GM21526 (cell line): ENCODE results near the gene SLC25A10.
"Not testable (repeated sequence)": the region's sequence is repeated elsewhere in the genome, so short reads cannot be mapped to it uniquely, and the experiment has no call there.

Experiments
- ATAC-seq: cut with Tn5 transposase; IDR thresholded peaks from one replicate; pipeline ENCODE4 v1.9.1; 2021; ENCODE audit warnings: moderate library complexity; ENCODE audit not compliant: unreplicated experiment, low FRiP score

Gene SLC25A10, protein sequence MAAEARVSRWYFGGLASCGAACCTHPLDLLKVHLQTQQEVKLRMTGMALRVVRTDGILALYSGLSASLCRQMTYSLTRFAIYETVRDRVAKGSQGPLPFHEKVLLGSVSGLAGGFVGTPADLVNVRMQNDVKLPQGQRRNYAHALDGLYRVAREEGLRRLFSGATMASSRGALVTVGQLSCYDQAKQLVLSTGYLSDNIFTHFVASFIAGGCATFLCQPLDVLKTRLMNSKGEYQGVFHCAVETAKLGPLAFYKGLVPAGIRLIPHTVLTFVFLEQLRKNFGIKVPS

GRCh38 chr17:81711814-81712467 lies at the start of gene SLC25A10:
SLC25A10 (plus strand) TSS chr17:81712284; CDS start chr17:81712427, 143 bp downstream.
- peak; percentile 43 for ATAC-seq

DNA sequence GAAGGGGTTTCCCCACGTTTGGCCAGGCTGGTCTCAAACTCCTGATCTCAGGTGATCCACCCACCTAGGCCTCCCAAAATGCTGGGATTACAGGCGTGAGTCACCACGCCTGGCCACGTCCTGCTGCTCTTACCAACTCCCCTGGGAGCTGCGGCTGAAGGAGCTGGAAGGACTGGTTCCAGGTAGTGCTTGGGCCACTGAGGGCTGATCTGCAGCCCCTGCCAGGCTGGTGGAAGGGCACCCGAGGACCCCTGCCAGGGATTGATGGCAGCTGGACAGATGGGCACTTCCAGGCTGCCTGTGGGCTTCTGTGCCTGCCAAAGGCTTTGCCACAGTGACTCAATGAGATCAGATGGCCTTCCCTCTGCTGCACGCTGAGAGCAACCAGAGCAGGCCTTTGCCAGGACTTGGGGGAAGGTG lies 48.0 kb upstream of the SLC25A10 start:
- ATAC-seq, result no peak

- ATAC-seq, result peak; percentile 11
Observed at GRCh38 chr17:81665205-81666091, 46.6 kb upstream of the SLC25A10 start.

DNA sequence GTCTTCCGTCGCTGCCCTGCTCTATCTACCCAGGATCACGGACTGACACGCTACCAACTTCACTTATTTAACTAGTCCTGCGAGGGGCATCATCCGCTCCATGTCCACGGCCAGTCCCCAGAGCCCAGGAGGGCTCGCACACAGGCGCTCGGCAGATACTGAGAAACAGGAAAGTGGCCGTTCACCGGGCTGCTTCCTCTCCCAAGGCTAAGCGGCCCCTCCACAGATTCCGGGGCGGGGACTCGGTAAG lies 46.1 kb upstream of the SLC25A10 start:
- peak; percentile 23 for ATAC-seq

GRCh38 chr17:81666342-81667191 lies 45.5 kb upstream of the SLC25A10 start, which contains the start of the genes CCDC137 and OXLD1:
CCDC137 (plus strand) TSS chr17:81666737; CDS start chr17:81666767, 30 bp downstream.
OXLD1 (minus strand) TSS chr17:81666605; CDS start chr17:81666577, 28 bp downstream.
- peak; percentile 84 for ATAC-seq

DNA sequence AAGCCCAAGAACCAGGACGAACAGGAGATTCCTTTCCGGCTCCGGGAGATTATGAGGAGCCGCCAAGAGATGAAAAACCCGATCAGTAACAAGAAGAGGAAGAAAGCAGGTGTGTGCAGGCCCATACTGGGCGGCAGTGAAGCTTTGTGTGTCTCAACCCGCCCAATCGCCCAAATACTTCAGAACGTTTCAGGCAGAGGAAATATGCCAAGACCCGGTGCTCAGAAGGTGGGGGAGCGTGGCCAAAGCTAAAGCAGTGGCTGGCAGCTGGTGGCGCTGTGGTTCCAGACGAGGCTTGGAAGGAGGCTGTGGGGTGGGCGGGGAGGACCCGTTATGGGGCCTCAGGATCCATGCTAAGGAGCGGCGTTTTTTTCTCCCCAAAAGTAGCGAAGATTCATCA lies 44.3 kb upstream of the SLC25A10 start:
- no peak for ATAC-seq

GRCh38 chr17:81672504-81672903 lies 39.6 kb upstream of the SLC25A10 start:
- no peak for ATAC-seq

DNA sequence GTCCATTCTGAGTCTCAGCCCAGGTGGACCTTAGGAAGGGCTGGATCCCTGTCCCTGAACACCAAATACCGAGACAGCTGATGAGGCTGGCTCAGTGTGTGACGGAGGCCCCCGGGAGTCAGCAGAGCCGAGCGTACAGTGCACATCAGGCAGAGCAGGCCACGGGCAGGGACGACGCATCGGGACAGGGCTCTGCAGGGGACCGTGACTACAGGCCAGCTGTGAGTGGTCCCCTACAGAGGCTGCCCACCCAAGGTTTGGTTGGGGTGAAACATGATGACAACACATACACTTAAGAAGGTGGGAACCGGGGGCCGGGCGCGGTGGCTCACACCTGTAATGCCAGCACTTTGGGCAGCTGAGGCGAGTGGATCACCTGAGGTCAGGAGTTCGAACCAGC lies 39.1 kb upstream of the SLC25A10 start:
- no peak for ATAC-seq

DNA sequence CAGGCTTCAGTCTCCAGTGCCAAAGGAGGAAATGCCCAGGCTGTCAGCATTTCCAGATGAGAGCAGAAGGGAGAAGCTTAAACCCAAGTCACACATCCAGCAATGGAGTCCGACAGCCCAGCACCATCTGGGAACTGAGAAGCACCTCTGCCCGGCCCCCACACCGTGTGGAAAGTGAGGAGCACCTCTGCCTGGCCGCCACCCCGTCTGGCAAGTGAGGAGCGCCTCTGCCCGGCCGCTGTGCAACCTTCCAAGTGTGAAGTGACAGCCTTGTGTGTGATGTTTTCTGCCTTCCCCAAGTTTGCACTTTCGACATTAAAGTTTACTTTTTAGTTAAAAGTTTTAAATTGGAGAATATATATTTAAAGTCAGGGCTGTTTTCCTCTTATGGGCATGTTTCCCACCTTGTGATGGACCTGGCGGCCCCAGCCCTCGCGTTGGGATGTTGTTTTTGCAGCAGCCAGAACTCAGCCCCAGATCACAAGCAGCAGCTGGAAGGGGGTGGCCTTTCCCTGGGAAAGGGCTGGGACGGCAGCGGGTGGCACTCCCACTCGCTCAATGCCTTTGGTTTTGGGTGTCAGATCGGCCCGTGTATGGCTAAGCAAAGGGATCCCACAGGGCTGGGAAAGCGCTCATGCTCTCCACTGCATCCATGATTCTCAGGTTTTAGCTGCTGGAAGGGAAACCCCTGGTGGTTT lies 38.4 kb upstream of the SLC25A10 start:
- no peak for ATAC-seq

DNA sequence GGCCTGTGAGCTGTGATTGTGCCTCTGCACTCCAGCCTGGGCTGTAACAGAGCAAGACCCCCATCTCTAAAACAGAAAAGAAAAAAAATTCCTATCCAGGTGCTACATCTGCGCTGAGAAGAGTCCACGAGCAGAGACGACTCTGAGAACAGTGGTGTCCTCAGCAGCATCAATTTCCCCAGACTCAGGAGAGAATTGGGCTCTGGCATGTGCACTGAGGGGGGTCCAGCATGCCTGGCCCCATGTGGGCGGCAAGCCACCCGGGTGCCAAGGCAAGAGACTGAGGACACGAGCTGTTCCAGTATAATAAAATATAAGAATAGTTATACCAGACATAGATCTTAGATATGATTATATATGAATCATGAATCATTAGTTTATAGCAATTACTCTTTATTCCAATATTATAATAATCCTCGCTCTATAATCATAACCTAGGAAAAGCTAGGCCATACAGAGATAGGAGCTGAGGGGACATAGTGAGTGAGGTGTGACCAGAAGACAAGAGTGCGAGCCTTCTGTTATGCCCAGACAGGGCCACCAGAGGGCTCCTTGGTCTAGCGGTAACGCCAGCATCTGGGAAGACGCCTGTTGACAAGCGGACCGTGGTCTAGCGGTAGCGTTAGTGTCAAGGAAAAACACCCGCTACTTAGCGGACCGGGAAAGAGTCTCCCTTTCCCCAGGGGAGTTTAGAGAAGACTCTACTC lies 36.4 kb upstream of the SLC25A10 start:
- not testable (repeated sequence) for ATAC-seq

GRCh38 chr17:81676906-81677305 lies 35.2 kb upstream of the SLC25A10 start:
- no peak for ATAC-seq

GRCh38 chr17:81680150-81680549 lies 31.9 kb upstream of the SLC25A10 start:
- no peak for ATAC-seq

DNA sequence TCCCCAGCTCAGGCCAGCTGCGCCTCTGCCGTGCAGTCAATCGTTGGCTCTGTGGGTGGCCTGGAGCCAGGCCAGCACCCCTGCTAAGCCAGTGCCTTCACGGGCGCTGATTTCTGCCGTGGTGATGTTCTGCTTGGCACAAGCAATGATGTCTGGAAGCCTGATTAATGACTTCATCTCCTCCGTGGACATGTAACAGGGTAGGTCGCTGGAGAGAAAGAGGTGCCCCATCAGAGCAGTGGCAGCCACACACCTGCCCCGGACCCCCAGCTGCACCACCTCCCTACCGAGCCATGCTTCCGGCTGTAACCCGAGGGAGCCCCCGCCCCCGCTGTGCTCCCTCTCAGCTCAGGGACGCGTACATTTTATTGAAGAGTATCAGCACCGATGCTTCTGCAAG lies 30.4 kb upstream of the SLC25A10 start:
- ATAC-seq, result no peak

DNA sequence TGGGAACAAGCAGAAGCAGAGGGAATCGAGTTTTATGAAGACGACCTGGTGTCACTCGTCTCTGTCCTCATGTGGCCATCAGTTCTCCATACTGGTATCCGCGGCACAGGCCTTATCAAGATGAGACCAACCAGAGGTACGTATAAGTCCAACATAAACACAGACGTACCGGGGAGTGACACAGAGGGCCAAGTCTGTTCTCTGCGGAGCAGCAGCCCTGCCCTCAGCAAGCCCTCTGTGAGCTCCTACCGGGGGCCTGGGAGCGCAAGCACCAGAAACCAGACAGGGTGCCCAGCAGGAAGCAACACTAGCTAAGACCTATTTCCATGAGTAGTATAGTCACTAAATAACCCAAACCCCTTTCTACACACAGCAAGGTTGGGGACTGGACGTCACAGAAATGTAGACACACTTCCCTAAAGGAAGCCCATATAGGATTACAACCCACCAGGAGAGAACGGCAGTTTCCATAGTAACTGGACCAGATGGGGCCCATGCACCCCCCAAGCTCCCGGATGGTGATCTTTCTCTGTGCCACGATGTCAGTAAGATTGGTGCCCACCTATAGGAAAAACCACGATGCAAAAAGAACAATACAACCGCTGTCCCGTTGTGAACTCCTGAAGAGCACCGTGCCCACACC lies 29.4 kb upstream of the SLC25A10 start:
- no peak for ATAC-seq

DNA sequence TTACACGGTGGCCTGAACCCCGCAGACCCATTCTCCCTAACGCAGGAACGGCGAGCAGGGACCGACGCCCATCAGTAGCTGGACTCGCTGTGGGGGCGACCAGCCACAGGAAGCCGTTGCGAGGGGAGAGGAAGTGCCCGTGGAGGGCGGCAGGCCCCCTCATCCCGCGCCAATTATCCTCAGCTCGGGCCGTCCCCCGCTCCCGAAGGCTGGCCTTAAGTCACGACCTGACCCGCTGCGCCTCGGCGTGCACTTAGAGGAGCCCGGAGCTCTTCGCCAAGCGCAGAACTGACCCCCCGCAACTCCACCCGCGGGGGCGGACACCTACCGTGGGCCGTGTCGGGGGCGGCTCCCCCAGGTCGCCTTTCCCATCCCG lies 28.9 kb upstream of the SLC25A10 start:
- ATAC-seq, result peak; percentile 10

GRCh38 chr17:81683584-81684441 lies 28.3 kb upstream of the SLC25A10 start, which contains the start of the genes ARL16 and HGS:
ARL16 (minus strand) TSS chr17:81683797; CDS start chr17:81683753, 44 bp downstream.
HGS (plus strand) TSS chr17:81684011; CDS start chr17:81684067, 56 bp downstream.
- peak; percentile 86 for ATAC-seq

DNA sequence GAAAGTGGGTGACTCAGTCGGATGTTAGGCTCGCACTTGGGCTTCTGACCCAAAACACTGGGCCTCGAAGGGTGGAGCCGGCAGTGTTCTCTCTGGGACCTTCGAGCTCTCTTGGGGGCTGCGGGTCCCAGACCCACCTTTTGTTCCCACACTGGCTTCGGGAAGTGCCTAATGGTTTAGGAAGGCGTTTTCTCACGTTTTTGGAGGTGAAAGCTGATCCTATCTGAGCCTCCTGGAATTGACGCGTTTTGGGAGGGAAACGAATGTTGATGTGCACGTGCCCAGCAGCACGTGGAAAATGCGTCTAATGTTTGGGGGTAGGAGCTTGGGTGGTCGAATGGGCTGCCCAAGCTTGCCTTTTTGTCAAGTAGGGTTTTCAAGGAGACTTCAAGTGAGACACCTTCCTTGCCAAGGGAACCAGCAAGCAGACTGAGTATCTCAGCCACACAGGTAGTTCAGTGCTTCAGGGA lies 27.6 kb upstream of the SLC25A10 start:
- no peak for ATAC-seq
